ENCODE data around the gene KIAA0232.

DNA sequence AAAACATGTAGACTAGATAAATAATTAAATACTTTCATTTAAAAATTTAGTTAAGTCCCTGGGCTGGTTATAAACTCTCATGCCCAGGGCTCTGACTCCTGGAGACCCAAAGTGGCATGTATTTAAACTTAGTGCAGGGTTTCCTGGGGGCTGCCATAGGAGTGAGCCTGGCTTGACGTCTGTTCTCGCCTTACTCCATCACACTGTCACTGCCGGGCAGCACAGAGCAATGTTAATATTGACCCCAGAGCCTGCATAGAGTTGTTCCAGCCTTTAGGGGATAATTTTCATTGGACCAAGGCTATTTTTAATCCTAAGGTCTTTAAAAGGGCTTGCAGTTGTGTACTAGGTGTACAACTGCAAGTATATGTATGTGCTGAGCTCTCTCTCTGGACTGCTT, 31.2 kb downstream of the KIAA0232 start:
- TF ChIP-seq POLR2A (IDR thresholded peaks at IDR 0.05; ENCODE audit: extremely low read depth, insufficient read length) (no peak), MYC (IDR thresholded peaks at IDR 0.05; ENCODE audit: low read depth, low read length) (no peak)
- TF ChIP-seq, protein P1, sequence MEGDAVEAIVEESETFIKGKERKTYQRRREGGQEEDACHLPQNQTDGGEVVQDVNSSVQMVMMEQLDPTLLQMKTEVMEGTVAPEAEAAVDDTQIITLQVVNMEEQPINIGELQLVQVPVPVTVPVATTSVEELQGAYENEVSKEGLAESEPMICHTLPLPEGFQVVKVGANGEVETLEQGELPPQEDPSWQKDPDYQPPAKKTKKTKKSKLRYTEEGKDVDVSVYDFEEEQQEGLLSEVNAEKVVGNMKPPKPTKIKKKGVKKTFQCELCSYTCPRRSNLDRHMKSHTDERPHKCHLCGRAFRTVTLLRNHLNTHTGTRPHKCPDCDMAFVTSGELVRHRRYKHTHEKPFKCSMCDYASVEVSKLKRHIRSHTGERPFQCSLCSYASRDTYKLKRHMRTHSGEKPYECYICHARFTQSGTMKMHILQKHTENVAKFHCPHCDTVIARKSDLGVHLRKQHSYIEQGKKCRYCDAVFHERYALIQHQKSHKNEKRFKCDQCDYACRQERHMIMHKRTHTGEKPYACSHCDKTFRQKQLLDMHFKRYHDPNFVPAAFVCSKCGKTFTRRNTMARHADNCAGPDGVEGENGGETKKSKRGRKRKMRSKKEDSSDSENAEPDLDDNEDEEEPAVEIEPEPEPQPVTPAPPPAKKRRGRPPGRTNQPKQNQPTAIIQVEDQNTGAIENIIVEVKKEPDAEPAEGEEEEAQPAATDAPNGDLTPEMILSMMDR (IDR thresholded peaks at IDR 0.05; ENCODE audit: low read depth, low read length), result no peak

Data from NB4 (cell line).